Endothelial cell of umbilical vein (primary cell): ENCODE measurements around the gene MRPL48.

Source experiments
- EZH2 ChIP-seq: IDR thresholded peaks from 2 replicates; pipeline ENCODE4 v1.6.1; 2012; ENCODE audit warnings: borderline replicate concordance, low read depth, mild to moderate bottlenecking, moderate library complexity, low read length, inconsistent platforms; ENCODE audit not compliant: severe bottlenecking
- FOS ChIP-seq: IDR thresholded peaks from 2 replicates; pipeline ENCODE4 v1.6.1; 2011; ENCODE audit warnings: mild to moderate bottlenecking, low read length, moderate library complexity, borderline replicate concordance; ENCODE audit not compliant: insufficient read depth
- POLR2A ChIP-seq: IDR thresholded peaks from 2 replicates; pipeline ENCODE4 v1.6.1; 2012; ENCODE audit warnings: low read depth, mild to moderate bottlenecking, control low read depth, low read length
- POLR2AphosphoS5 ChIP-seq: IDR thresholded peaks from 2 replicates; pipeline ENCODE4 v1.6.1; 2012; ENCODE audit warnings: low read depth, mild to moderate bottlenecking, control low read depth, low read length, moderate library complexity; ENCODE audit not compliant: insufficient read depth
- TF ChIP-seq, protein P1 (sequence below), 2 donors: IDR thresholded peaks; 1 replicate in 1 of 2; 2 replicates in 1 of 2; pipeline ENCODE4 v1.5.1; 2011; ENCODE audit warnings: low read length in 2 of 2, mild to moderate bottlenecking in 2 of 2, moderate library complexity in 2 of 2, control low read depth in 1 of 2, inconsistent platforms in 1 of 2, low read depth in 1 of 2; ENCODE audit not compliant: insufficient read depth in 1 of 2; ENCODE audit errors: extremely low read depth in 1 of 2

DNA sequence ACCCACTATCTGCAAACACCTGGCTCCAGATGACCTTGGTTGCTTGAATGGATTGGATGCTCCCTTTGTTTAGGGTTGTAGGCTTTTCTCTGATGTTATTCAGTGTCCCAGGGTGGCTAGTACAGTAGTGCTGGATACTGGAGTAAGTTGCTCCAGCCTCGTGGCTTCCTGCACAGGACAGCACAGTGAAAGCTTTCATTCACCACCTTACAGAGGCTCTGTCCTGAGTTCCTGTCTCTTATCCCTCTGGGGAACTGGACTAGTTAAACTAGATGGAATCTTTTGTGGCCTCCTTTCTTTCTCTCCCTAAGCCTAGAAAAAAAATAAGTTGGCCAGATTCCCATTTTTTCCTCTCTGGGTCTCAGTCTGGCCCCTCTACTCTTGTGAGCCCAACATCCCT lies 42.6 kb downstream of the MRPL48 start:
- TF ChIP-seq, protein P1, sequence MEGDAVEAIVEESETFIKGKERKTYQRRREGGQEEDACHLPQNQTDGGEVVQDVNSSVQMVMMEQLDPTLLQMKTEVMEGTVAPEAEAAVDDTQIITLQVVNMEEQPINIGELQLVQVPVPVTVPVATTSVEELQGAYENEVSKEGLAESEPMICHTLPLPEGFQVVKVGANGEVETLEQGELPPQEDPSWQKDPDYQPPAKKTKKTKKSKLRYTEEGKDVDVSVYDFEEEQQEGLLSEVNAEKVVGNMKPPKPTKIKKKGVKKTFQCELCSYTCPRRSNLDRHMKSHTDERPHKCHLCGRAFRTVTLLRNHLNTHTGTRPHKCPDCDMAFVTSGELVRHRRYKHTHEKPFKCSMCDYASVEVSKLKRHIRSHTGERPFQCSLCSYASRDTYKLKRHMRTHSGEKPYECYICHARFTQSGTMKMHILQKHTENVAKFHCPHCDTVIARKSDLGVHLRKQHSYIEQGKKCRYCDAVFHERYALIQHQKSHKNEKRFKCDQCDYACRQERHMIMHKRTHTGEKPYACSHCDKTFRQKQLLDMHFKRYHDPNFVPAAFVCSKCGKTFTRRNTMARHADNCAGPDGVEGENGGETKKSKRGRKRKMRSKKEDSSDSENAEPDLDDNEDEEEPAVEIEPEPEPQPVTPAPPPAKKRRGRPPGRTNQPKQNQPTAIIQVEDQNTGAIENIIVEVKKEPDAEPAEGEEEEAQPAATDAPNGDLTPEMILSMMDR (IDR thresholded peaks at IDR 0.05; ENCODE audit: extremely low read depth in 1 of 2, insufficient read depth in 1 of 2, low read depth in 1 of 2, low read length in 2 of 2) = no peak
- no peak for TF ChIP-seq EZH2
- no peak for TF ChIP-seq POLR2AphosphoS5
- no peak for TF ChIP-seq POLR2A
- no peak for TF ChIP-seq FOS
